ENCODE measurements around the gene RNF157. TPM values are rescaled to one million over a fixed set of nuclear protein-coding genes. Genes with fewer than 3 reads are reported as not detected.

The RNF157 gene
- total RNA-seq, 2 donors from 2014 or later = 91.9 to 100 TPM

DNA sequence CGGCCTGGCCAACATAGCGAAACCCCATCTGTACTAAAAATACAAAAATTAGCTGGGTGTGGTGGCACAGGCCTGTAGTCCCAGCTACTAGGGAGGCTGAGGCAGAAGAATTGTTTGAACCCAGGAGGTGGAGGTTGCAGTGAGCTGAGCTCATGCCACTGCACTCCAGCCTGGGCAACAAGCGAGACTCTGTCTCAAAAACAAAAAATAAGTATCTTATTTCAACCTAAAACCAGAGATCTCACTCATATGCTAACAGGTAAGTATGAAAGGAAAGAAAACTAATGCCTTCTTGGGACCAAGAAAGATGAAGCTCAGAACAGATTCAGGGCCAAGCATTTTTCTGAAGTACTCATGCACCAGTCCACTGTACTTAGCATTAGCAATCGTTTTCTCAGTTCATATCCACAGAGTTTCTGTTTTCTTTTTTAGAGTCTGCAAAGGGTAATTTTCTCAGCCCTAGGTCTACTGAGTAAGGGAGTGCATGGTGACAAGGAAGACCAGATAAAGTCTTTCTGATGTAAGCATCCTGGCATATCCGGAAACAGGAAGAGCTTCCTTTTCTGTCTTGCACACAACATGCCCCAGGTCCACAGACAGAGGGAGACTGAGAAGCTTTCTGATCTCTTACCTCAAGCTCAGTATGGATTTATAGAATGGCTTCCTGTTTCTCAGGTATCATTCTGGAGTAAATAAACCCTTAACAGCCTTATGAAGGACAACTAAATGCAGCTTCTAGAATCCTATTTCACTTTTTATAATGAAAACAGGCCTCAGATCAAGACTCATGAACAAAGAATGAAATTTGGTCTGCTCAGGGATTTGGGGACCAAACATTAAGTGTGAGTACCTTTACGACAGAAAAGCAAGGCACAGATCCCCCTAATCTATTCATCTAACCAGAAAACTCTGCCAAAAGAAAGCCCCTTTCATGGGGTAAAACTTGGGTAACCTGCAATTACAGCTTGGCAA is 60.5 kb downstream of the RNF157 start:
- ATAC-seq (replicated peaks in 1 of 2) (peak; percentile 83 to 87), DNase-seq (peak; percentile 49 to 55)
- no peaks in the 10 kb centered on the region for H3K27me3 Mint-ChIP-seq (ENCODE audit: low read depth)
- H3K36me3 Mint-ChIP-seq (ENCODE audit: insufficient read depth in 2 of 2) = peaks cover 3 to 6% of the 10 kb centered on the region in 2 donors
- peak overlapping the region; percentile 100 for H3K27ac Mint-ChIP-seq
- peaks cover 61% of the 10 kb centered on the region for H3K4me1 Mint-ChIP-seq (ENCODE audit: low read depth)
- H3K4me3 Mint-ChIP-seq = peak overlapping the region; percentile 76 to 97
- H3K9me3 Mint-ChIP-seq = no peaks in the 10 kb centered on the region

DNA sequence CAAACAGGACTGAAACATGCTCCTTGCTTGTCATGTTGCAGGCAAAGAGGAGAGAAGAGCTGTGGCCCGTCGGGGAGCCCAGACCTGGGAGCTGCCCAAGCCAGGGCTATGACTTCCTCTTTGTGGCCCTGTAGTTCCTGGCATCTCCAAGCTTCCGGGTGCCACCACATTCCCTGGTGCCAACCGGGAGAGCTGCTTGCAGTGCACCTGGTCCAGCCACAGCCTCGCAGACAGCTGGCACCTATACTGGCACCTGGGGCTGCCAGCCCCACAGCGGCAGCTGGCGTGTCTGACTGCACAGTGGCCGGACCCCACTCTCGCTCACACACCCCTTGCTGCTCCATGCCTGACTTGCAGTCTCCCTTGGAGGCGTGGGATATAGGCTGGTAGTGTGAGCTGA is 62.2 kb downstream of the RNF157 start:
- Mint-ChIP-seq H3K36me3 (ENCODE audit: insufficient read depth in 2 of 2) (peaks cover 3% of the 10 kb centered on the region in 2 donors), H3K9me3 (no peaks in the 10 kb centered on the region), H3K27me3 (ENCODE audit: low read depth) (no peaks in the 10 kb centered on the region), H3K4me3 (no peak overlapping the region), H3K4me1 (ENCODE audit: low read depth) (peaks cover 54% of the 10 kb centered on the region), H3K27ac (peak overlapping the region; percentile 100)
- ATAC-seq (replicated peaks in 1 of 2) (no peak), DNase-seq (no peak)

DNA sequence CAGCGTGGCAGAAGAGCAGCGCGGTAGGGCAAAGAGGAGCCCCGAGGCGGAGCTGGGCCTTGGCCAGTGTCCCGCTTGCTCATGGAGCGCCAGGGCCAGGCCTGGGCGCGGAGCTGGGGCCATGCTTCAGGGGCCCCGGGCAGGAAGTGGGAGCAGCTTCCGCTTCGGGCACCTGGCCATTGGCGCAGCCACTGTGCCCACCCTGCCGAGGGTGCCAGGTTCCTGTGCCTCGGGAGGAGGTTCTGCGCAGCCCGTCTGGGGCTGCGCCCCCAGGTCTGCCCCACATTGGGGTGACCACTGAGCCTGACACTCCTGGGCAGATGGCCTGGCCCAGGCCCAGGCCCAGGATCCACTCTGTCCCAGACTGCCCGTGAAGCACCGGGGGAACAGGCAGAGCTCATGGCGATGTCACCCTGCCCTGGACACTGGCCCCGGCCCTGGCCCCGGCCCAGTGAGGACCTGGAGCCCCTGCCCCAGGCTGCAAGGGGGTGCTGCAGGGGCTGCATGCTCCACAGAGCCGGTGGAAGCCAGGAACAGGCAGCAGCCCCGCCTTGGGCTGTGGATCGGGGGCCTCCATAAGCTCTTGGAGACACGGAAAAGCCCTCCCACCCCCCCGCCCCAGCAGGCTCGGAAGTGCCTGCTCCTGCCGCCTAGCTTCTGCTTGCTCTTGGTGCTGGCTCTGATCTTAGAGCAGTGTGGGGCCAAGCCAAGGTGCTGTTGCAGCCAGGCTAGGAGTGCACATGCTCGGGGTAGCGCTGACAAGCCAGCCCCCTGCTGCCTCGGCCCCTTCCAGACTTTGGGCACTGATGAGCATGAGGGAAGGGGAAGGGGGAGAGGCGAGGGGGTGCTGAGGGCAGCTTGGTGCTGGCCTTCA is 63.4 kb downstream of the RNF157 start:
- Mint-ChIP-seq H3K36me3 (ENCODE audit: insufficient read depth in 2 of 2) (peaks cover under 1 to 2% of the 10 kb centered on the region in 2 donors), H3K9me3 (no peaks in the 10 kb centered on the region), H3K4me1 (ENCODE audit: low read depth) (peaks cover 52% of the 10 kb centered on the region), H3K27me3 (ENCODE audit: low read depth) (no peaks in the 10 kb centered on the region), H3K27ac (no peak overlapping the region), H3K4me3 (no peak overlapping the region)
- DNase-seq (no peak), ATAC-seq (replicated peaks in 1 of 2) (no peak)

DNA sequence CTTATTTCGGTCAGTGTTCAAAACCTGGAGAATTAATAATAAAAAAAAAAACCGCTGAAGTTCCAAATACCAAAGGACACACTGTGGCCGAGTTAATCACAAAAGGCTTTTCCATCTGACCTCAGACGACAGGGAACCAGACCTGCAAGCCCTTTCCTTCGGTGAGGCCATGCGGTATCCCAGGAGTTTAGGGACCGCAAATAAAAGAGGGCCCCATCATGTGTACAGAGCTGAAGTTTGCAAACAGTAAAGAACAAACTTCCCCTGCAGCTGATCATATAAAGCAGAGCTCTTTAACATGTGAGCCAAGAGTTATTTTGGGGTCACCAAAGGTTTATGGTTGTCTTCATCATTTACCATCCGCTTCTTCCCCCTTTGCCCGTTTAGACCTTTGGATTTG is 66.3 kb downstream of the RNF157 start:
- H3K4me3 Mint-ChIP-seq = no peak overlapping the region
- DNase-seq = no peak
- no peak for ATAC-seq (replicated peaks in 1 of 2)
- no peaks in the 10 kb centered on the region for H3K27me3 Mint-ChIP-seq (ENCODE audit: low read depth)
- peaks cover 23% of the 10 kb centered on the region for H3K4me1 Mint-ChIP-seq (ENCODE audit: low read depth)
- no peak overlapping the region for H3K27ac Mint-ChIP-seq
- peaks cover 0 to 1% of the 10 kb centered on the region in 2 donors for H3K36me3 Mint-ChIP-seq (ENCODE audit: insufficient read depth in 2 of 2)
- H3K9me3 Mint-ChIP-seq = no peaks in the 10 kb centered on the region

DNA sequence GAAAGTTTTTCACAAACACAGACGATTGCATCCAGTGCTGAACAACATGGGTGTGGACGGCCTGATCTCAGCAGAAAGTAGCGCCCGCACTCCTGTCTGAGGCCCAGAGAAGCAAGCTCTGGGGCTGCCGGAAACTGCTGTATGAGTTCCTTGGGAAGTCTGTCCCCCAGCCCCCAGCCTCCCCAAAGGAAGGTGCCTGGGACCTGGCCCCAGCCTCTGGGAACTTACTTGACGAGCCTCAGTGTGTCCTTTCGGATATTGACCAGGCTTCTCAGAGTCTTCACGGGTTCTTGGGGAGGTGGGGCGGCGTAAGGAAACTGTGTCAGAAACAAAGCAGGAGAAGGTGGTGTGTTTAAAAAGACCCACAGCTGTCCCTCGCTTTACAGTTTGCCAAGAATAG is 66.8 kb downstream of the RNF157 start:
- Mint-ChIP-seq H3K4me3 (no peak overlapping the region), H3K4me1 (ENCODE audit: low read depth) (peaks cover 17% of the 10 kb centered on the region), H3K36me3 (ENCODE audit: insufficient read depth in 2 of 2) (peaks cover 0 to 6% of the 10 kb centered on the region in 2 donors), H3K27me3 (ENCODE audit: low read depth) (no peaks in the 10 kb centered on the region), H3K27ac (no peak overlapping the region), H3K9me3 (no peaks in the 10 kb centered on the region)
- ATAC-seq (replicated peaks in 1 of 2) (no peak), DNase-seq (no peak)

DNA sequence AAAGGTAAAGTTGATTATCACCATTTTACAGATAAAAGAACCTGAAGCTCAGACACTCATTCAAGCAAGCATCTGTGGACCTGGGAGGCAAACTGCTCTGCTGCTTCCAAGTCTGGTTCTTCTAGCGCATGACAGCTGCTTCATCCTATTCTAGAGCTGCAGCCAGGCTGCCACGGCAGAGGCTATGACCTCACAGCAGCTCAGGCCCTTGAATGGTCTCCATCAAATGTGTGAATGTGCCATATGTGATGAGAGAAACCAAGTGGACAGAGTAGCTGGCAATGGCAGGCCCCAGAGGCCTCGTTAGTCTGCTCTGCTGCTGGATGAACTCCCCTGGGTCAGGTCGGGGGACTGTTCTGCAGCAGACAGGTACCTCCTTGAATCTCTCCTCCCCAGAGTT is 68.6 kb downstream of the RNF157 start:
- Mint-ChIP-seq H3K27me3 (ENCODE audit: low read depth) (no peaks in the 10 kb centered on the region), H3K36me3 (ENCODE audit: insufficient read depth in 2 of 2) (peaks cover 0 to 9% of the 10 kb centered on the region in 2 donors), H3K9me3 (no peaks in the 10 kb centered on the region), H3K27ac (no peak overlapping the region), H3K4me3 (no peak overlapping the region), H3K4me1 (ENCODE audit: low read depth) (peaks cover 8% of the 10 kb centered on the region)
- DNase-seq (no peak), ATAC-seq (replicated peaks in 1 of 2) (no peak)

DNA sequence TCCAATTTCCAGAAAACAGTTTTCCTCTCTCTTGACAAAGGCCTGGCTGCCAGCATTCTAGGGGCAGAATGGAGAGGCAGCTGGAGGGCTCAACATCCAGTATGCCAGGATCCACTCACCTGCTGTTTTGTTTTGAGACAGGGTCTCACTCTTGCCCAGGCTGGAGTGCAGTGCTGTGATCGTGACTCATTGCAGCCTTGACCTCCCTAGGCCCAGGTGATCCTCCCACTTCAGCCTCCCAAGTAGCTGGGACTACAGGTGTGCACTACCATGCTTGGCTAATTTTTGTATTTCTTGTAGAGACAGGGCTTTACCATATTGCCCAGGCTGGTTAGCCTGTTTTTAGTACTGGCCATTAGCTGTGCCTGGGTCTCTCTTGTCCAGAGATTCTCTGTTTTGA is 70.2 kb downstream of the RNF157 start:
- DNase-seq (no peak), ATAC-seq (replicated peaks in 1 of 2) (no peak)
- Mint-ChIP-seq H3K27ac (no peak overlapping the region), H3K27me3 (ENCODE audit: low read depth) (no peaks in the 10 kb centered on the region), H3K9me3 (no peaks in the 10 kb centered on the region), H3K4me3 (no peak overlapping the region), H3K36me3 (ENCODE audit: insufficient read depth in 2 of 2) (peaks cover 0 to 9% of the 10 kb centered on the region in 2 donors), H3K4me1 (ENCODE audit: low read depth) (peaks cover 13% of the 10 kb centered on the region)

DNA sequence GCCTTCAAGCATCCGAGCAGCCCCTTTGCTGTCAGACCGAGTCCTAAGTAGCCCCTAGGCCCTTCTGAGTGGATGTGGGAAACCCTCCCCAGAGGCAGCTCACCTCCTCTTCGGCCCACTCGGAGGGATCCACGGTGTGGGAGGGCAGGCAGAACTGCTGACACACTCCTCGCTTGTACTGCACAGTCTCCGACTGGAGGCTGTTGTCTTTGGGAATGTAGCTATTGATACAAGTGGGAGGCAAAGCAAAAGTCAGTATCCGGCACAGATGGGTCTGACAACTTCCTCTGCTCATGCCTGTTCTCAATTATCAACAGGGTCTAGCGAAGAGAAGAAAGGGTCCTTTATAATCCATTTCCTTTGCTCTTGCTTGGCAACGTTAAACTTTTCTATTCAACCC is 73.4 kb downstream of the RNF157 start:
- Mint-ChIP-seq H3K27ac (no peak overlapping the region), H3K4me3 (no peak overlapping the region), H3K27me3 (ENCODE audit: low read depth) (no peaks in the 10 kb centered on the region), H3K4me1 (ENCODE audit: low read depth) (peaks cover 14% of the 10 kb centered on the region), H3K9me3 (no peaks in the 10 kb centered on the region), H3K36me3 (ENCODE audit: insufficient read depth in 2 of 2) (peaks cover 2 to 14% of the 10 kb centered on the region in 2 donors)
- ATAC-seq (replicated peaks in 1 of 2) = no peak
- DNase-seq = no peak

DNA sequence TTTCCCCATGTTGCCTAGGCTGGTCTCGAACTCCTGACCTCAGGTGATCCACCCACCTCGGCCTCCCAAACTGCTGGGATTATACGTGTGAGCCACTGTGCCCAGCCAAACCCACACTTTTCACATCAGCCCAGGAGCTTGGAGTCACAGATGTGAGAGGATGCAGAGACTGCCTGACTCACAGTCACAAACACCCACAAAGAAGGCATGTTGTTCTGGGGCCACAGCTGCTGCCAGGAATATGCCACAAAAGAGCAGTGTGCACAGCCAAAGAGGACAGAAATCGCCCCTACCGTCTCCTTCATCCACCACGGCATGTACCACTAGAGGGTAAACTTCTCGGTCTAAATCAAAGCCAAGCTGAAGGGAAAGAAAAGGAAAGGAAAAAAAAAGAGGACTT is 74.1 kb downstream of the RNF157 start:
- Mint-ChIP-seq H3K36me3 (ENCODE audit: insufficient read depth in 2 of 2) (peaks cover 2 to 16% of the 10 kb centered on the region in 2 donors), H3K27me3 (ENCODE audit: low read depth) (no peaks in the 10 kb centered on the region), H3K9me3 (no peaks in the 10 kb centered on the region), H3K4me1 (ENCODE audit: low read depth) (peaks cover 14% of the 10 kb centered on the region), H3K4me3 (no peak overlapping the region), H3K27ac (no peak overlapping the region)
- peak in 1 of 2 donors; percentile 41 for DNase-seq
- peak; percentile 80 to 83 for ATAC-seq (replicated peaks in 1 of 2)

DNA sequence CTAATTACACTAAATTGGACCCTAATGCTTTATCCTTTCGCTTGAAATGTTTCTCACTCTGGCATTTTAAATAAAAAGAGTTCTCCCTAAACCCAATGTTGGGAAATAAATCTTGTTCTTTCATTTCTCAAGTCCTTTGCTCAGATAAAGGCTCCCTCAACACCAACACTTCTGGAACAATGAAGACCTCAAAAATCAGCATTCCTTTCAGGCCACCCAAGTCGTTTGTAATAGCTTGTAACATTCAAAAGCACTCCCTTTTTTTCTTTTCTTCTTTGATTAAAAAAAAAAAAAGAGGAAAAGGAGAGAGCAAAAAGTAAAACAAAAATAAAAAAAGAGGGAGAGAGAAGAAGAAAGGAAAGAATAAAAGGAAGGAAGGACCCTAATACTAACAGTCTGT is 76.0 kb downstream of the RNF157 start:
- peaks cover 14% of the 10 kb centered on the region for H3K4me1 Mint-ChIP-seq (ENCODE audit: low read depth)
- peaks cover 2 to 22% of the 10 kb centered on the region in 2 donors for H3K36me3 Mint-ChIP-seq (ENCODE audit: insufficient read depth in 2 of 2)
- ATAC-seq (replicated peaks in 1 of 2) (no peak), DNase-seq (no peak)
- H3K27me3 Mint-ChIP-seq (ENCODE audit: low read depth) = no peaks in the 10 kb centered on the region
- H3K27ac Mint-ChIP-seq = no peak overlapping the region
- no peaks in the 10 kb centered on the region for H3K9me3 Mint-ChIP-seq
- H3K4me3 Mint-ChIP-seq = no peak overlapping the region

DNA sequence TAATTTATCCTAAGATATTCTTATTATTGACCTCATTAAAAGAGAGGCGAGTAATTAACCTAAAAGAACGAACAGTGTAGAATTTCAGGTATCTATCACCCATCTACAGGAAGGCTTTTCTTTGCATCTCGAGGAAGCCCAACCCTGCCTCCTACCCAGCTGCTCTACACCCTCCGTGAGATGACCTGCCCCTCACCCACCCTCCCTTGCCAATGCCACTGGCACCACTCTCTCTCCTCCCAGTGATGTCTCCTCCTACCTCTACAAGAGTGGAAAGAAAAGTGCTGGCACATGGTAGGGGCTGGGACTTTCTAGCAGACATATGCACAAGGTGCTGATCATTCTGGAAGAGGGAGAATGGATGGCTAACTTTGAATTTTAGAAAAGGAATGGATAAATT is 76.4 kb downstream of the RNF157 start:
- DNase-seq = no peak
- no peaks in the 10 kb centered on the region for H3K9me3 Mint-ChIP-seq
- no peak for ATAC-seq (replicated peaks in 1 of 2)
- H3K4me3 Mint-ChIP-seq = no peak overlapping the region
- H3K4me1 Mint-ChIP-seq (ENCODE audit: low read depth) = peaks cover 14% of the 10 kb centered on the region
- no peak overlapping the region for H3K27ac Mint-ChIP-seq
- H3K36me3 Mint-ChIP-seq (ENCODE audit: insufficient read depth in 2 of 2) = peaks cover 2 to 20% of the 10 kb centered on the region in 2 donors
- H3K27me3 Mint-ChIP-seq (ENCODE audit: low read depth) = no peaks in the 10 kb centered on the region

DNA sequence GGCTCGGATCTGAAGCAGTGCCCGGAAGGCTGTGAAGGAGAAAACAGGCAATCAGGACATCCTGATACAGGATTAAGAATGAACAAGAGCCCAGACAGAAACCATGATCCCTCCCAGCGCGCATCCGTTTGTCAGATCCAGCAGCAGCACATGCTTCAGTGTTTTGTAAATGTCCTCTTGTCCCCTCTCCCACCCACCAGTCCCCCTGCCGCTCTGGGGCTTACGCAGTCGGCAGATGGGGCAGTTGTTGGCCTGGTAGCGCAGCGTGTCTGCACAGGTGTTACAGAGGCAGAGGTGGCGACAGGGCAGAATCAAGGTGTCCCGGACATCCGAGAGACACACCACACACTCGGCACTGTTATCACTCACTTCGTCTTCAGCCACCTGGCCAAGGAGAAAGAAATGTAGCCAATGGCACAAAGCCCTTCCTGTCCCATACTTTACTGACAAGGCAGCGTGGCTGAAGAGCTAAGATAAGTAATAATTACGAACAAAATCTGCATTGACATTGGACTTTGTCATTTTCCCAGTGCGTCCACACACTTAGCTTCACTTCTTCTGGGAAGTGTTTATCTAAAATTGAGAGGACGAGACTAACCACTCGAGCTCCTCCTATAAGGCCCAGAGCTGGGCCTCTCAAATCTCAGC is 78.5 kb downstream of the RNF157 start:
- Mint-ChIP-seq H3K4me1 (ENCODE audit: low read depth) (peaks cover 14% of the 10 kb centered on the region), H3K36me3 (ENCODE audit: insufficient read depth in 2 of 2) (peaks cover 8 to 19% of the 10 kb centered on the region in 2 donors), H3K27me3 (ENCODE audit: low read depth) (no peaks in the 10 kb centered on the region), H3K4me3 (no peak overlapping the region), H3K9me3 (no peaks in the 10 kb centered on the region), H3K27ac (no peak overlapping the region)
- DNase-seq (no peak), ATAC-seq (replicated peaks in 1 of 2) (no peak)
